Hepatocyte (in vitro differentiated cells): ENCODE results near the gene ARSD. TPM values are rescaled to one million over a fixed set of nuclear protein-coding genes. Genes with fewer than 3 reads are reported as not detected.

Experiments
- DNase-seq: peaks from one replicate; pipeline ENCODE4 v3.0.0-alpha.2; 2016; ENCODE audit warnings: low spot score
- H2AFZ ChIP-seq: fragments of 200-600 bp; sonication (generic); 2 replicates; pipeline ENCODE4 v1.6.0; 2016; ENCODE audit warnings: antibody characterized with exemption, mild to moderate bottlenecking
- H3K27ac ChIP-seq: fragments of 200-600 bp; sonication (generic); 2 replicates; pipeline ENCODE4 v1.5.1; 2016; ENCODE audit warnings: mild to moderate bottlenecking
- H3K27me3 ChIP-seq: fragments of 200-600 bp; sonication (generic); 2 replicates; pipeline ENCODE4 v1.6.1; 2016
- H3K36me3 ChIP-seq: fragments of 200-600 bp; sonication (generic); replicated peaks from 2 replicates; pipeline ENCODE4 v1.5.1; 2016; ENCODE audit warnings: low read depth; ENCODE audit not compliant: insufficient read depth
- H3K4me1 ChIP-seq: fragments of 200-600 bp; sonication (generic); 2 replicates; pipeline ENCODE4 v1.5.1; 2016; ENCODE audit warnings: mild to moderate bottlenecking, moderate library complexity; ENCODE audit not compliant: insufficient read depth
- H3K4me2 ChIP-seq: fragments of 200-600 bp; sonication (generic); 2 replicates; pipeline ENCODE4 v1.6.0; 2016
- H3K4me3 ChIP-seq: fragments of 200-600 bp; sonication (generic); 2 replicates; pipeline ENCODE4 v1.5.1; 2016; ENCODE audit warnings: mild to moderate bottlenecking
- H3K79me2 ChIP-seq: fragments of 200-600 bp; sonication (generic); 2 replicates; pipeline ENCODE4 v1.6.0; 2017; ENCODE audit warnings: mild to moderate bottlenecking
- H3K9me2 ChIP-seq: fragments of 200-600 bp; sonication (generic); replicated peaks from 2 replicates; pipeline ENCODE4 v1.6.0; 2017; ENCODE audit warnings: mild to moderate bottlenecking; ENCODE audit not compliant: insufficient read depth
- H3K9me3 ChIP-seq: fragments of 200-600 bp; sonication (generic); 2 replicates; pipeline ENCODE4 v1.5.1; 2016; ENCODE audit warnings: low read depth, mild to moderate bottlenecking
- H4K20me1 ChIP-seq: fragments of 200-600 bp; sonication (generic); 2 replicates; pipeline ENCODE4 v1.6.0; 2016; ENCODE audit warnings: mild to moderate bottlenecking; ENCODE audit not compliant: insufficient read depth, poor library complexity, severe bottlenecking
- CTCF ChIP-seq: fragments of 200-600 bp; sonication (generic); IDR thresholded peaks from 2 replicates; pipeline ENCODE4 v1.5.1; 2016; ENCODE audit warnings: antibody characterized with exemption, mild to moderate bottlenecking; ENCODE audit not compliant: poor library complexity
- EZH2 ChIP-seq: fragments of 200-600 bp; sonication (generic); IDR thresholded peaks from 2 replicates; pipeline ENCODE4 v1.6.1; 2016; ENCODE audit warnings: antibody characterized with exemption, mild to moderate bottlenecking, borderline replicate concordance
- EZH2phosphoT487 ChIP-seq: fragments of 200-600 bp; sonication (generic); IDR thresholded peaks from one replicate; pipeline ENCODE4 v1.6.1; 2018; ENCODE audit warnings: antibody characterized with exemption, mild to moderate bottlenecking, low read depth, moderate library complexity; ENCODE audit not compliant: unreplicated experiment, severe bottlenecking
- WGBS: methylation state at CpG from one replicate; pipeline ENCODE4 v1.1.6; 2016; ENCODE audit warnings: low lambda C conversion rate; ENCODE audit errors: missing lambda C conversion rate; 5-methylcytosine and 5-hydroxymethylcytosine counted together
- polyA plus RNA-seq: library from polyadenylated mRNA; unstranded; fragments of >200 nt; fragmentation: Nextera tagmentation; extraction: Ambion mirVana; gene quantifications from 2 replicates; pipeline ENCODE4 v1.2.1, GENCODE V29; 2016
- total RNA-seq: library from RNA; depleted of rRNA; stranded (reverse); fragments of >200 nt; gene quantifications from 2 replicates; pipeline ENCODE4 v1.2.3, GENCODE V29; 2014

Gene ARSD
- total and polyA plus RNA-seq, 2 experiments from 2014 or later, result 25.0 to 32.9 TPM

GRCh38 chrX:2962381-2962780, 33.2 kb upstream of the ARSD start:
- Histone ChIP-seq H3K9me3 (no peaks in the 10 kb centered on the region), H3K4me2 (peak overlapping the region; percentile 65), H3K36me3 (no peaks in the 10 kb centered on the region), H2AFZ (peak overlapping the region; percentile 19), H3K27ac (peak overlapping the region; percentile 91), H4K20me1 (no peaks in the 10 kb centered on the region), H3K79me2 (peaks cover 21% of the 10 kb centered on the region), H3K4me1 (peaks cover 9% of the 10 kb centered on the region), H3K4me3 (no peak overlapping the region), H3K9me2 (no peaks in the 10 kb centered on the region), H3K27me3 (no peaks in the 10 kb centered on the region)
- TF ChIP-seq EZH2phosphoT487, result no peak
- TF ChIP-seq CTCF, result no peak
- no peak for TF ChIP-seq EZH2
- WGBS, result 42% methylated on average over 11 of the region's 11 CpGs
- peak; percentile 37 for DNase-seq

- Histone ChIP-seq H4K20me1 (no peaks in the 10 kb centered on the region), H3K27me3 (no peaks in the 10 kb centered on the region), H3K27ac (no peak overlapping the region), H3K9me2 (no peaks in the 10 kb centered on the region), H3K4me3 (no peak overlapping the region), H3K4me1 (peaks cover 9% of the 10 kb centered on the region), H3K79me2 (peaks cover 21% of the 10 kb centered on the region), H3K4me2 (peak overlapping the region; percentile 65), H3K36me3 (no peaks in the 10 kb centered on the region), H3K9me3 (no peaks in the 10 kb centered on the region), H2AFZ (no peak overlapping the region)
- DNase-seq, result no peak
- 81% methylated on average over 14 of the region's 14 CpGs for WGBS
- TF ChIP-seq EZH2, result no peak
- TF ChIP-seq CTCF, result no peak
- TF ChIP-seq EZH2phosphoT487, result no peak
These were observed 31.8 kb upstream of the ARSD start for GRCh38 chrX:2960861-2961515.

- WGBS, result 98% methylated on average over 9 of the region's 9 CpGs
- H3K4me1 ChIP-seq, result no peaks in the 10 kb centered on the region
- no peaks in the 10 kb centered on the region for H3K9me3 ChIP-seq
- no peaks in the 10 kb centered on the region for H3K9me2 ChIP-seq
- no peak overlapping the region for H3K27ac ChIP-seq
- DNase-seq, result no peak
- no peaks in the 10 kb centered on the region for H4K20me1 ChIP-seq
- H3K4me2 ChIP-seq, result no peak overlapping the region
- H2AFZ ChIP-seq, result no peak overlapping the region
- H3K79me2 ChIP-seq, result peaks cover 21% of the 10 kb centered on the region
- no peaks in the 10 kb centered on the region for H3K27me3 ChIP-seq
- TF ChIP-seq CTCF (no peak), EZH2phosphoT487 (no peak), EZH2 (no peak)
- H3K36me3 ChIP-seq, result no peaks in the 10 kb centered on the region
- no peak overlapping the region for H3K4me3 ChIP-seq
These were observed 29.1 kb upstream of the ARSD start for GRCh38 chrX:2958199-2958598.
